ENCODE data around the gene RIT2.

DNA sequence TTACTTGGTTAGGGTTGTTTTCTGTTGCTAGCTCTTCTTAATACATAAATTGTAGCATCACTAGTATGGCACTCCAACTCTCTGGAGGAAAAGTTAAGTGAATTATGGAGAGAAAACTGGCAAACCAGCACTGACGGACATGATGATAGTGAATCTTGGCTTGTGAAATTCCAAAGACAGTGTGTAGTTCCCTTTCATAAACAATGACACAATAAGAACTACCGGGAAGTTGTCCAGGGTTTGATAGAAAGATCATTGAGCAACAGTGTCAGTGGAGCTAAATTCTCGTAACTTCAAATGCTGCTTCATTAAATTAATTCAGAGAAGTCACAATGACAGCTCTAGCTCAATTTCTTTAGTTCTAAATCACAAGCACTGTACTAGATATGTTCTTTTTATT, 66.5 kb downstream of the RIT2 start:
- no peak for TF ChIP-seq CTCF (IDR thresholded peaks at IDR 0.05 in 4 of 5, conservative IDR thresholded peaks at IDR 0.05 in 1 of 5)
- no peak for TF ChIP-seq POLR2A (IDR thresholded peaks at IDR 0.05)
